Osteocyte (in vitro differentiated cells): ENCODE data around the gene SRC. TPM values are rescaled to one million over a fixed set of nuclear protein-coding genes. Genes with fewer than 3 reads are reported as not detected.

Source experiments
- DNase-seq: peaks from one replicate; pipeline ENCODE4 v3.0.0; 2021; ENCODE audit warnings: mixed read lengths; ENCODE audit not compliant: unreplicated experiment; ENCODE audit errors: extremely low spot score
- H3K27ac Mint-ChIP-seq: one replicate; pipeline ENCODE4 v1.8.0; 2021; ENCODE audit warnings: mild to moderate bottlenecking, mixed read lengths; ENCODE audit not compliant: unreplicated experiment
- H3K27me3 Mint-ChIP-seq: one replicate; pipeline ENCODE4 v1.8.0; 2021; ENCODE audit warnings: mixed read lengths; ENCODE audit not compliant: unreplicated experiment
- H3K36me3 Mint-ChIP-seq: one replicate; pipeline ENCODE4 v1.8.0; 2021; ENCODE audit warnings: mixed read lengths; ENCODE audit not compliant: unreplicated experiment
- H3K4me1 Mint-ChIP-seq: one replicate; pipeline ENCODE4 v1.8.0; 2021; ENCODE audit warnings: mixed read lengths; ENCODE audit not compliant: unreplicated experiment
- H3K4me3 Mint-ChIP-seq: one replicate; pipeline ENCODE4 v1.8.0; 2021; ENCODE audit warnings: mild to moderate bottlenecking, moderate library complexity, mixed read lengths; ENCODE audit not compliant: unreplicated experiment
- H3K9me3 Mint-ChIP-seq: one replicate; pipeline ENCODE4 v1.8.0; 2021; ENCODE audit warnings: mixed read lengths; ENCODE audit not compliant: unreplicated experiment
- total RNA-seq: library from RNA; stranded (reverse); gene quantifications from 2 replicates; pipeline ENCODE4 v1.2.1, GENCODE V29; 2021
- TF ChIP-seq, protein P1 (sequence below): fragments of 200-600 bp; sonication (generic); IDR thresholded peaks from 2 replicates; pipeline ENCODE4 v1.5.0; 2021; ENCODE audit warnings: antibody characterized with exemption, mild to moderate bottlenecking, moderate library complexity

The SRC gene
- total RNA-seq, 1 donor from 2014 or later: 32.5 TPM

GRCh38 chr20:37395410-37395797 is 49.5 kb downstream of the SRC start:
- no peak overlapping the region for H3K4me3 Mint-ChIP-seq
- TF ChIP-seq, protein P1, sequence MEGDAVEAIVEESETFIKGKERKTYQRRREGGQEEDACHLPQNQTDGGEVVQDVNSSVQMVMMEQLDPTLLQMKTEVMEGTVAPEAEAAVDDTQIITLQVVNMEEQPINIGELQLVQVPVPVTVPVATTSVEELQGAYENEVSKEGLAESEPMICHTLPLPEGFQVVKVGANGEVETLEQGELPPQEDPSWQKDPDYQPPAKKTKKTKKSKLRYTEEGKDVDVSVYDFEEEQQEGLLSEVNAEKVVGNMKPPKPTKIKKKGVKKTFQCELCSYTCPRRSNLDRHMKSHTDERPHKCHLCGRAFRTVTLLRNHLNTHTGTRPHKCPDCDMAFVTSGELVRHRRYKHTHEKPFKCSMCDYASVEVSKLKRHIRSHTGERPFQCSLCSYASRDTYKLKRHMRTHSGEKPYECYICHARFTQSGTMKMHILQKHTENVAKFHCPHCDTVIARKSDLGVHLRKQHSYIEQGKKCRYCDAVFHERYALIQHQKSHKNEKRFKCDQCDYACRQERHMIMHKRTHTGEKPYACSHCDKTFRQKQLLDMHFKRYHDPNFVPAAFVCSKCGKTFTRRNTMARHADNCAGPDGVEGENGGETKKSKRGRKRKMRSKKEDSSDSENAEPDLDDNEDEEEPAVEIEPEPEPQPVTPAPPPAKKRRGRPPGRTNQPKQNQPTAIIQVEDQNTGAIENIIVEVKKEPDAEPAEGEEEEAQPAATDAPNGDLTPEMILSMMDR: no peak
- no peak for DNase-seq

GRCh38 chr20:37395921-37396415 is 50.0 kb downstream of the SRC start:
- no peak for DNase-seq
- TF ChIP-seq, protein P1: no peak
- Mint-ChIP-seq H3K4me3 (no peak overlapping the region), H3K27me3 (no peaks in the 10 kb centered on the region), H3K27ac (no peak overlapping the region), H3K9me3 (no peaks in the 10 kb centered on the region), H3K36me3 (peaks cover 7% of the 10 kb centered on the region), H3K4me1 (peaks cover 18% of the 10 kb centered on the region)

More at GRCh38 chr20:37395410-37395797, 49.5 kb downstream of the SRC start:
- peaks cover 5% of the 10 kb centered on the region for H3K36me3 Mint-ChIP-seq
- peaks cover 18% of the 10 kb centered on the region for H3K4me1 Mint-ChIP-seq
- no peak overlapping the region for H3K27ac Mint-ChIP-seq
- H3K27me3 Mint-ChIP-seq: no peaks in the 10 kb centered on the region
- no peaks in the 10 kb centered on the region for H3K9me3 Mint-ChIP-seq

GRCh38 chr20:37396416-37397075 is 50.6 kb downstream of the SRC start:
- no peak for DNase-seq
- Mint-ChIP-seq H3K27me3 (no peaks in the 10 kb centered on the region), H3K36me3 (peaks cover 5% of the 10 kb centered on the region), H3K4me3 (no peak overlapping the region), H3K27ac (no peak overlapping the region), H3K9me3 (no peaks in the 10 kb centered on the region), H3K4me1 (peaks cover 18% of the 10 kb centered on the region)
- TF ChIP-seq, protein P1: peak; percentile 5

DNA sequence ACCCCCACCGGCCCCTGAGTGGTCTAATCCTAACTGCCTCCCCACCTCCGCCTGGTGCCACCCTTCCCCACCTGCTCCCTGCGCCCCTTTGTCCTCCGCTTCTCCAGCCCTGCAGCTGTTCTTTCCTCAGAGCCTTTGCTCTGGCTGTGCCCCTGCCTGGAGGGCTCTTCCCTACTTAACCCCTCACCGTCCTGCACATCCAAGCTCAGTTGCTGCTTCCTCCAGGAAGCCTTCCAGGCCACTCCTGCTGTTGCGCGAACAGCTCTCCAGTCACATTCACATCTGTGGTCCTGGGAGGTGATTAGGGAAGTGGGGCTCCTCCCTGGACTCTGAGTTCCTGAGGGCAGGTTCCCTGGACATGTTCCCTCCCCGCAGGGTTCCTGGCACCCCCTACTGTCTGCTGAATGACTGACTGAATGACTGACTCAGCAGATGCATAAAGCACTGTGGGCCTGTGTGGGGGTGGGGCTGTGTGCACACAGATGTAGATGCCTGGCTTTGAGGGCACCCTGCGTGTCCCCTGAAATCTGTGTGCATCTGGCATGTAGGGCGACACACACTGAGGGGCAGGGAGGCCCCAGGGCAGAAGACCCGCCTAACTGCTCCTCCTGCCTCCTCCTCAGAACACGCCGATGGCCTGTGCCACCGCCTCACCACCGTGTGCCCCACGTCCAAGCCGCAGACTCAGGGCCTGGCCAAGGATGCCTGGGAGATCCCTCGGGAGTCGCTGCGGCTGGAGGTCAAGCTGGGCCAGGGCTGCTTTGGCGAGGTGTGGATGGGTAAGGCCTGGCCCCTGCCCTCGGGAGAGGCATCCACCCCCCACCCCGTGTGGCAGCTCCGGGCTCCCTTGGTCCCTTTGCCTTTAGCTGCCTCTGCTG is 51.4 kb downstream of the SRC start:
- Mint-ChIP-seq H3K27ac (no peak overlapping the region), H3K4me1 (peaks cover 18% of the 10 kb centered on the region), H3K36me3 (peaks cover 5% of the 10 kb centered on the region), H3K9me3 (no peaks in the 10 kb centered on the region), H3K27me3 (no peaks in the 10 kb centered on the region), H3K4me3 (no peak overlapping the region)
- TF ChIP-seq, protein P1: no peak
- DNase-seq: no peak
